SK-N-MC (cell line): Measurements from ENCODE around the gene ROBO4.

ENCODE experiments used
- EZH2 ChIP-seq: fragments of 200-600 bp; sonication (generic); IDR thresholded peaks from one replicate; pipeline ENCODE4 v1.6.1; 2017; ENCODE audit warnings: antibody characterized with exemption
- POLR2AphosphoS5 ChIP-seq: IDR thresholded peaks from 2 replicates; pipeline ENCODE4 v1.6.1; 2012; ENCODE audit warnings: mild to moderate bottlenecking, low read depth, low read length, borderline replicate concordance

- TF ChIP-seq EZH2 (no peak), POLR2AphosphoS5 (no peak)
These were observed 13.3 kb downstream of the ROBO4 start for GRCh38 chr11:124884340-124884739.
